SKM-1 (cell line): Measurements from ENCODE around the gene SLC37A3.
"Not testable (repeated sequence)": the region's sequence is repeated elsewhere in the genome, so short reads cannot be mapped to it uniquely, and the experiment has no call there.

Experiments used
- DNase-seq: peaks from one replicate; lab custom pipeline; 2025; ENCODE audit not compliant: unreplicated experiment; lab: John Stamatoyannopoulos, UW

SLC37A3 gene

DNA sequence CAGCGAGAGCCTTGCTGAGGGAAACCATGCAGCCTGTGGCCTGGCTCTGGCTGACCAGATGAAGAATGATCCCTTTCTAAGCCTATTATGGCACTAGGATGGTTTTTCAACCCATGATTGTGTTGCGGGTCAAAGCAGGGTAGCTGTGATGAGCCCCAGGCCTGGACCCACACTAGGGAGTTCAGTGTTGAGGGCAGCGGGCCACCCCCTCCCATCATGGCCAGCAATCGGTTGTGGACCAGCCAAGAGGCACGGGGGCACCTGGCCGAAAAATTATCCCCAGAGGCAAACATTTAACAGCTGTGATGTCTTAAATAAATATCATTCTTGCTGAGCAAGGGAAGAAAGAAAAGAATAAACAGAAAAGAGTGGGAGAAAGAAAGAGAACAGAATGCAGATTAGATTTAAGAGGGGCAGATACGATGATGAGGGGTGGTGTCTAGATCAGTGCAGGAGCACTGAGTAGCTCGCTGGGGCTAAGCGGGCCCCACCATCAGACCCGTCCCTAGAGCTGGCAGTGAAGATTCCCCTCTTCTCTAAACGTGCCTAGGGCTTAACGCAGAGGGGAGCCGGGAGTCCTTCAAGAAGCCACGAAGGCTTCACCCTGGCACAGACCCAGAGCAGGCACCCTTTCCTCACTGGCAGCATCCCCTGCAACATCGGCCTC is 82.7 kb downstream of the SLC37A3 start:
- no peak for DNase-seq

DNA sequence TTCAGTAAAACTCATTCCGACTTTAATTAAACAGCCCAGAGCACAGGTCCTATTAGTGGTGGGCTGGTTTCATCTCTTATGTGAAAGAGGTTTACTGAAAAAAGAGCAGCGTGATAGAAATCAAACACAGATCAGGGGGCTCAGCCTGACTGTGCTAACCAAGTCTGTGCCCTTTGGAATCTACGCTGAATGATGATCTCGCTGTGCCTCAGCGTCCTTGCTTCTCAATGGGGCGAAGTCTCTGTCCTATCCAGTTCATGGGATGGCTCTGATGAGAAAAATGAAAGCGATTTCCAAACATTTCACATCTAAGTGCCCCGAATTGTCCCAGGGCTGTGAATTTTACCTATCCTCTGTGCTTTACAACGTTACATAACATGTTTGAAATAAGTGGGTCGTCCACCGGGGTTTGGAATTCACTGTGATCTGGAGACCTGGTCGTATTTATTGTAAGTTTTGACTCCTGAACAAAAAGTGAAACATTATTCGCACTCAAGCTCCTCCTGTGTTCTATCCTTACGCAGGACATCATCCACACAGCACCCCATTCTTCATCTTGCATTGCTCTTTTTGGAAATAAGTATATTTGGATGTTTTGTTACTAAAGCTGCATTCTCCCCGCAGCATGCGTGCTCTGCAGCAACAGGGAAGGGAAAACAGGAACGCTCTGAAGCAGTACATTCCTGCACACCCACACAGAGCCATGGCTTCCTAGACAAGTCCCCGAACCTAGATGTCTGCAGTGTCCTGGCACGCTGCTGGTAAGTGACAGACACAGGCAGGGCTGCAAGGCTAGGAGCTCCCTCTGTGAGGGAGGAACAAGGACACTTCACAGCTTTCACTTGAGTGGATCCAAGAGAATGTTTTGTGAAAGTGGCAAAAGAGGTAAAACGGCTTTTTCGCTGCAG is 83.5 kb downstream of the SLC37A3 start:
- DNase-seq = no peak

DNA sequence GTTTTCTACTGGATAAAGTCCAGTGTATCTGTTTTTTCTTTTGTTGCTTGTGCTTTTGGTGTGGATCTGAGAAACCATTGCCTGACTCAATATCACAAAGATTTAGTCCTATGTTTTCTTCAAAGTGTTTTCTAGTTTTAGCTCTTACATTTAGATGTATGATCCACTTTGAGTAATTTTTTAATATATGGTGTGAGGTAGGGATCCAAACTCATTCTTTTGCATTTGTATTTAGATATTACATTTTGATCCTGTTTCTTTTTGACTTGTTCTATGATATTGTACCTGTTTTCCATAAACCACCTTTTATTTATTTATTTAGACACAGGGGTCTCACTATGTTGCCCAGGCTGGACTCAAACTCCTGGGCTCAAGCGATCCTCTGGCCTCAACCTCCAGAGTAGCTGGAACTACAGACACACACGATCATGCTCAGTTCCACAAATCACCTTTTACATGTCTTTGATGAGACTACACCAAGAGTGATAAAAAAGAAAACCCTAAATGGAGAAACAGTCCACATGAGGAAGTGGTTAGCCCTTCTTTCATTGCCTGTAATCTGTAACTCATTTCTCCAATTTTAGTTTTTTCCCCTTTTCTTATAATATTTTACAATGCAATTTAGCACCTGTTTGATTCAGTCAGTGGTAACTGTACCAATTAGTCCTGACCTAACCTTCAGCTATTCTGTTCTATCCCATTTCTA is 86.0 kb downstream of the SLC37A3 start:
- DNase-seq = no peak

DNA sequence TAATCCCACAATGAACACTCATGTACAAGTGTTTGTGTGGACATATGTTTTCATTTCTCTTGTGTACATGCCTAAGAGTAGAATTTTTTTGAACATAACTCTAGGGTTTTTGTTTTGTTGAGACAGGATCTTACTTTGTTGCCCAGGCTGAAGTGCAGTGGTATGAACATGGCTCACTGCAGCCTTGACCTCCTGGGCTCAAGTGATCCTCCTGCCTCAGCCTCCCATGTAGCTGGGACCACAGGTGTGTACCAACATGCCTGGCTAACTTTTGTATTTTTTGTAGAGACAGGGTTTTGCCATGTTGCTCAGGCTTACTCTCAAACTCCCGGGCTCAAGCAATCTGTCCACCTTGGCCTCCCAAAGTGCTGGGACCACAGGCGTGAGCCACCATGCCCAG is 87.2 kb downstream of the SLC37A3 start:
- DNase-seq = not testable (repeated sequence)

DNA sequence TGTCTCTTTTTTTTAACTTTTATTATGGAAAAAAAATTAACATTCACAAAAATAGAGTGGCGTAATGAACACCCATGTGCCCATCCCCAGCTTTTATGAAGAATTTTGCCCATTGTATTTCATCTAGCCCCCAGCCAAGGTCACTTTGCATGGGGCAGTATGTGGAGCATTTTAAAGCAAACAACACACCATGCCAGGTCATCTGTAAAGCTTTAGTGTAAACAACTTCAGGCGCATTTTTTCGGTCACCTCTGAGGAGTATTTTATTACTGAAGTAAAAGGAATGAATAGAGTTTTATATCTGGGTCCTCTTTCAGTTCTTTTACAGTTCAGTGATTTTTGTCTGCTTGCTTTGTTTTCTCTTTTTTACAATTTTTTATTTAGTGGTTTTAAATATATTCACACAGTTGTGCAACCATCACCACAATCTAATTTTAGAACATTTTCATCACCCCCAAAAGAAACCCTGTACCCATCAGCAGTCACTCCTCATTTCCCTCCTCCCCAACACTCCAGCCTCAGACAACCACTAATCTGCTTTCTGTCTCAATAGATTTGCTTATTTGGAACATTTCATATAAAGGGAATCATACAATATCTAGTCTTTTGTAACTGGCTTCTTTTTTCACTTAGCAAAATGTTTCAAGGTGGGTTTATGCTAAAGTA is 87.9 kb downstream of the SLC37A3 start:
- no peak for DNase-seq

DNA sequence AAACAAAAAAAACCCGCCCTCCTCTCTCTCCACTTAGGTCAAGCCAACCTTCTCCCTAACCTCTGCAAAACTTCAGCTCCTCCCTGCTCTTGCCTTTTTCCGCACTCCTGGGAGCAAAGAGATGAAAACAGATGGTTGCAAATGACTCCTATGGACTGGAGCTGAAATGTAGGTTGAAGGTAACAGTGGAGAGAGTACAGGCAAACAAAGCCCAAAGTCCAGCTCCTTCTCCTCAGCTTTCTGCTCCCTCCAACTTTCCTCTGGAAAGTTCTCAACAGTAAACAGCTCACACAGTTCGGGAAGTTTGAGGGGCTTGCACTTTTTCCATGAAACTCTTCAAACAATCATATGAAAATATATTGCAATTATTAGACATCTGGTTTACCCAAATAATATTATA is 90.3 kb downstream of the SLC37A3 start:
- DNase-seq = no peak

DNA sequence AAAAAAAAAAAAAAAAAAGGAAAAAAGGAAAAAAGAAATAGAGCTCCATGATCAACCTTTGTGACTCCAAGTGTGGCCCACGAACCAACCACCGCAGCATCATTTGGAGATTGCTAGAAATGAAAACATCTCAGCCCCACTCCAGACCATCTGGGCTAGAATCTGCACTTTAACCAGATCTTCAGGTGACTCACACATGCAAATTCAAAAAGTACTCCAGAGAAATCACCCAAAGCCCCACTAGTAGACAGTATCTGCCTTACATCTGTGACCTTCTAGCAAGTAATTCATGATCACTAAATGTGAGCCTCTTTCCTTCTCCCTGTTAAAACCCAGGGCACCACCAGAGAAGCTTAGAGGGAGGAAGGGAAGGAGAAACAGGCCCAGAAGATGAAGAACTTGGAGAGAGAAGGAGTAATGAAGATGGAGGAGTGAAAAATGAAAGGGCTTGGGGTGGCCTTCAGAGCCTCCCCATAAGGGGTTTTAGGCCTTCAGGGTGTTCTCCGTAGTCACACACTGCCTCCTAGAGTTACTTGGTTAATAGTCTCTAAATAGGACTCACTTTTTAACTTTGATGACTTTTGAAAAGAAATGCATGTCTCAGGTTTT is 94.0 kb downstream of the SLC37A3 start:
- DNase-seq = no peak

DNA sequence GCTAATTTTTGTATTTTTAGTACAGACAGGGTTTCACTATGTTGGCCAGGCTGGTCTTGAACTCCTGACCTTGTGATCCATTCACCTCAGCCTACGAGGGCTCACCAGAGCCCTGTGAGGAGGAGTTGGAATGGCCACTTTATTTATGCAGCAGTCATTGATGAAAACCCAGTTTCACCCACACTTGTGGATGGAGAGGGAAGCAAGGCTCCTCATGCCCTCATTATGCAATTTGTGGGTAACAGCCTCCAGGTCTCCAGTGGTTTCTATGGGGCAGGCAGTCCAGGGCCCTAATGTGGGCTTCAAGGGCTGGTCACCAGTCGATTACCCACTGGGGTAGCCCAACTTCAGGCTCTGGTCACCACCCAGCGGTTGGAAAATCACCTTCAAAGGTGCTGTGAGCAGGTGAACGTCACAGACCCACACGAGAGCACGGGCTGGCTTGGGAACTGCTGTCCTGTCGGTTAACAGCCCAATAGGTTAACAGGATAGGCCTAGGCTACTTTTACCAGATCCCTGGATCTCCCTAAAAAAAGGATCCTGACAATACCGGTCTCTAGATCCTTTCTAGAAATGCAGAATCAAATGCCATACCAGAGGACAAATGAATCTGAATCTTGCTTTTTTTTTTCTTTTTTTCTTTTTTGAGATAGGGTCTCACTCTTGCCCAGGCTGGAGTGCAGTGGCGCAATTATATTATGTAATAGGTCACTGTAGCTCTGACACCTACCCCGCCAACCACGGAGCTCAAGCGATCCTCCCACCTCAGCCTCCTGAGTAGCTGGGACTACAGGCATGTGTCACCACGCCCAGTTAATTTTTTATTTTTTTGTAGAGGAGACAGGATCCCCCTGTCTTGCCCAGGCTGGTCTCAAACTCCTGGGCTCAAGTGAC is 97.8 kb downstream of the SLC37A3 start:
- no peak for DNase-seq

DNA sequence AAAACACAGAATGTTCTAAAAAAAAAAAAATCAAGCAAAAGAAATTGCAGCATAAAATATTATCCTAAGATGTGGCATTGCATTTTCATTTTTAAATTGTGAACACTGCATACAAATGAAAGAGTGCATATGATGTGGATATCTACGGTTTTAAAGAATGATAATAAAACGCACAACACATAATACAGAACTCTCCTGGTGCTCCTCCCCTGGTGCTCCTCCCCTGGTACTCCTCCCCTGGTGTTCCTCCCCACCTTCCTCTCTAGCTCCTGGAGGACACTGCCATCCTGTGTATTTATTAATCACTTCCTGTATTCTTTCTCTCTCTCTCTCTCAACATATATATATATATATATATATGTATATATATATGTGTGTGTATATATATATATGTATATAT is 100.1 kb downstream of the SLC37A3 start:
- no peak for DNase-seq

DNA sequence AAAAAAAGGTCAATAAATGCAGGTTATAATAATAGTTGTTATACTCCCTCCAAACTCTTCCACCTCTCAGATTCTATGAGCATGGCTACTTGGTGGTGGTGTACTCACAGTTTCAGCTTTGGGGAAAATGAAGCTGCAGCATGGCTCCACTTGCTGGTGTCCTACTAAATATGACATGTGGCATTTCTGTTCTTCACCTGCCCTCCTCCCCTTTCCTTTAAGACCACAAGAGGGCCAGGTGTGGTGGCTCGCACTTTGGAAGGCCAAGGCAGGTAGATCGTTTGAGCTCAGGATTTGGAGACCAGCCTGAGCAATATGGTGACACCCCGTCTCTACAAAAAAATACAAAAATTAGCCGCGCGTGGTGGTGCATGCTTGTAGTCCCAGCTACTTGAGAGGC is 101.1 kb downstream of the SLC37A3 start:
- no peak for DNase-seq

DNA sequence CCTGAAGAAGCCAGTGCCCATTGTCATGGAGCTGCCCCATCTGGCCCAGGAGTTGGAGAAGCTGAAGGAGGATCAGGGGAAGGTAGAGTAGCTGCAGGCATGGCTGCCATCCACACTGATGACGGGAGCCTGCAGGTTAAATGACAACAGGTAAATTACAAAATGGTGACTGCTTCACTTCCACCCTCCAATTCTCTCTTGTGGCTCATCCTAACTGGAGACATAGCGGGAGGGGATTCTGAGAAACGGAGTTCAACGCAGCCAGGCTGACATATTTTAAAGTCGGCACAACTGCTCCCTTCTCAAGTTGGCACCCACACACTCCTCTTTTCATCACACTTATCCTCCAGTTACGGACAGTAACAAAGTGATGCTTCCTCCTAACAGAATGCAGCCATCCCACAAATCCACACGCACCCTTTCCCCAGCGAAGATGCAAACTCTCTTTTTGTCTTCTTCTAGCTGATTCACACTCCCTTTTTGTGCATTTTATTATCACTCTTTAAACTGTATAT is 103.0 kb downstream of the SLC37A3 start:
- no peak for DNase-seq

DNA sequence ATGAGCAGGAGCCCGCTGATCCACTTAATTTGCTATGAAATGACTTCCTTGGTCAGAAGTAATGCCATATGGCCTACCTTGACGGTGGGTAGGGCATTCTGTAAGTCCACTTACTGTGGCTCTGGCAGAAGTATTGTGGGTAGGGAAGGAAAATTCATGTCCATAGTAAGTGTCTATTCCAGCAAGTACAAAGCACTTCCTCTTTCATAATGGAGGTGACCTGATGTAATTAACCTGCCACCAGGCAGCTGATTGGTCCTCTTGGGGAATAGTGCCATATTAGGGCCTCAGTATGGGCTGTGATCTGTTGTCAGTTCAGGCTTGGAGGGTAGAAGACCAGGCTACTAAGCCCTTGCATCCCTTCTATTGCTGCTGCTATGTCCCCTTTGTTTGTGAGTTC is 103.9 kb downstream of the SLC37A3 start:
- no peak for DNase-seq

DNA sequence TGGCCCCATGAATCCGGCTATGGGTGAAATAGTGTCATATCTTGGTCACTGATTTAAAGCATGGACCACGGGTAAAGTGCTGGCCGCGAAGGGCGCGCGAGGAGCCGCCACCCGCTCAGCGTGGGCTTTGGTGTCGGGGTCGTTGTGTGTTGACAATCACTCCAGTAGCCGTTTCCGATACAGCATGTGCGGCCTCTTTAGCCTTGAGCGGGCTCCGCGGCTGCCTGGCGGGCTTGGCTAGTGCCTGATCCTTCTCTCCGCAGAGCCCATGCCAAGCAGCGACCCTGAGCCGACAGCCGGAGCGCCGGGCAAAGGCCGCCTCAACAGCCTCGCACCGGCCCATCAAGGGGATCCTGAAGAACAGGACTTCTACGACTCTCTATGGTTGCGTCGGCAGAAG is 105.9 kb downstream of the SLC37A3 start:
- no peak for DNase-seq

DNA sequence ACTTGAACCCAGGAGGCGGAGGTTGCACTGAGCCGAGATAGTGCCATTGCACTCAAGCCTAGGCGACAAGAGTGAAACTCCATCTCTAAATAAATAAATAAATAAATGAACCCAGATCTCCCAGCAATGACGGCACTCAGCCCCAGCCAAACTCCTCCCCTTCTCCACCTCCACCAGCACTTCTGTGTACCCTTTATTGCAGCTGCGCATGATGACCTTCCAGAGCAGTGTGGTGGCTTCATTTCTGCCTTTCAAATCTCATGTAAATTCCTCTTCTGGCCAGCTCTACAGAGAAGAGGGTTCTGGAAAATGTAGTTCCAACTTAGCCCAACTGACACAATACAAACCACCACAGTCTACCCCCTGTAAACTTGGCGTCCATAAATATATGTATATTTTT is 108.5 kb downstream of the SLC37A3 start:
- no peak for DNase-seq

DNA sequence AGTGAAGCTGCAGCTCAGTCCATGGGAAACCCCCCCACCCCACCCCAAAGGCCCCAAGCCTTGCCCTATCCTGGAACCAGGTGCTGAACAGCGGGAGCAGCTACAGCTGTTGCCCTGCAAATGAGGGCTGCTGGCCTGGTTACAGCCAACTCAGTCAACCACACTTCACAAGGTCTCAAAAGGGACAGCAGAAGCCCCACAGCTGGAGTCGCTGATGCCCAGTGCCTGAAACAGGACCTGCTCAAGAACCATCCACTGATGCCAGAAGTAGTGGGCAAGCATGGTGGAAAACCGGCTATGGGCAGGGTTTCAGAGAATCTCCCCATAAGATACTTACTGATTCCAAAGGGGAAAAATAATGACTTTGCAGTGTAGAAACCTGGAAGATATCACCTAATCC is 110.3 kb downstream of the SLC37A3 start:
- DNase-seq = no peak

DNA sequence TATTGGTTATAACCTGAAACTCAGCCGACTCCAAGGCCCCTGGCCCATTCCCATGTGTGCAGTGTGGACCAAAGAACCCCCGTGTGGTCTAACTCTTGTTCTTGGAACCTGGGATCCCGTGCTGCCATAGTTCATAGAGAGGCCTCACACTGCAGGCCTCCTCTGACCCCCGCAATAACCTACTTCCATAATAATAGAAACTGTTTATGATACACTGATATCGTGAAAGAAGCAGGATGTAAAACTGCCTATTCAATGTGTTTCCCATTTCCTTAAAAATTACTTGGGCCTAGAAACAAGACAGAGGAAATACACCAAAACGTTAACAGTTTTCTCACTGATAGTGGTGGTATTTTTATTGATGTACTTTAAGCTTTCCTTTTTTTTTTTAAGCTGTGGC is 112.4 kb downstream of the SLC37A3 start:
- no peak for DNase-seq

DNA sequence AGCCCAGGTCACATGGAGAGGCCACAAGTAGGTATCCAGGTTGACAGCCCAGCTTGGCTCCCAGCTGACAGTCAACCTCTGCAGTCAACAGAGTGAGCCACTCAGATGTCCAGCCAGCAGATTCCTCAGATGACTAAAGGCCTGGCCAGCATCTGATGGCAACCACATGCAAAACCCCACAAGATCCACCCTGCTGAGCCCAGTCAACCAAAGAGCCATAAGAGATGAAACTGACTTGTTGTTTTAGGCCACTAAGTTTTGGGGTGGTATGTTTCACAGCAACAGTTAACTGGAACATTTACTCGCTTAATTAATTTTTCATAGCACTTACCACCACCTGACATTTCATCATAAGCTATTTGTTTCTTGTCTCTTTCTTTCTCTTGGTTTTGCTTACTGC is 114.3 kb downstream of the SLC37A3 start:
- no peak for DNase-seq
